Astrocyte of the hippocampus (primary cell): ENCODE results near the gene LRBA.
"Not testable (repeated sequence)": the region's sequence is repeated elsewhere in the genome, so short reads cannot be mapped to it uniquely, and the experiment has no call there.

ENCODE experiments used
- DNase-seq: peaks from one replicate; pipeline ENCODE4 v3.0.0; 2011; ENCODE audit warnings: low read depth, low spot score

The LRBA gene

GRCh38 chr4:150743564-150744342 lies 271.3 kb downstream of the LRBA start:
- no peak for DNase-seq

- DNase-seq: not testable (repeated sequence)
Observed at GRCh38 chr4:150742930-150743329, 272.2 kb downstream of the LRBA start.

- DNase-seq: no peak
Observed at GRCh38 chr4:150739591-150739990, 275.5 kb downstream of the LRBA start.

- DNase-seq: no peak
Observed at GRCh38 chr4:150725957-150726523, 289.0 kb downstream of the LRBA start.

GRCh38 chr4:150723727-150724411 lies 291.2 kb downstream of the LRBA start:
- DNase-seq: no peak

GRCh38 chr4:150722908-150723362 lies 292.1 kb downstream of the LRBA start:
- no peak for DNase-seq

- no peak for DNase-seq
Observed at GRCh38 chr4:150720973-150721518, 294.0 kb downstream of the LRBA start.

- no peak for DNase-seq
Observed at GRCh38 chr4:150717952-150718351, 297.1 kb downstream of the LRBA start.

GRCh38 chr4:150714462-150715438 lies 300.3 kb downstream of the LRBA start:
- DNase-seq: no peak

GRCh38 chr4:150713251-150713650 lies 301.8 kb downstream of the LRBA start:
- no peak for DNase-seq

GRCh38 chr4:150710770-150711375 lies 304.2 kb downstream of the LRBA start:
- DNase-seq: no peak

GRCh38 chr4:150708004-150708403 lies 307.1 kb downstream of the LRBA start:
- DNase-seq: no peak

- no peak for DNase-seq
Observed at GRCh38 chr4:150699599-150699998, 315.5 kb downstream of the LRBA start.

GRCh38 chr4:150695162-150695561 lies 319.9 kb downstream of the LRBA start:
- DNase-seq: no peak

- DNase-seq: no peak
Observed at GRCh38 chr4:150694438-150694837, 320.6 kb downstream of the LRBA start.

- no peak for DNase-seq
Observed at GRCh38 chr4:150683775-150684350, 331.2 kb downstream of the LRBA start.

GRCh38 chr4:150682126-150682525 lies 333.0 kb downstream of the LRBA start:
- no peak for DNase-seq

- DNase-seq: no peak
Observed at GRCh38 chr4:150681063-150681462, 334.0 kb downstream of the LRBA start.

GRCh38 chr4:150680651-150681050 lies 334.4 kb downstream of the LRBA start:
- DNase-seq: no peak

GRCh38 chr4:150679765-150680343 lies 335.2 kb downstream of the LRBA start:
- no peak for DNase-seq
